HG03439 (cell line): ENCODE results near the gene UBTF.

Source experiments
- ATAC-seq: cut with Tn5 transposase; IDR thresholded peaks from one replicate; pipeline ENCODE4 v1.9.1; 2021; ENCODE audit warnings: mild to moderate bottlenecking, moderate library complexity; ENCODE audit not compliant: unreplicated experiment

Gene UBTF

DNA sequence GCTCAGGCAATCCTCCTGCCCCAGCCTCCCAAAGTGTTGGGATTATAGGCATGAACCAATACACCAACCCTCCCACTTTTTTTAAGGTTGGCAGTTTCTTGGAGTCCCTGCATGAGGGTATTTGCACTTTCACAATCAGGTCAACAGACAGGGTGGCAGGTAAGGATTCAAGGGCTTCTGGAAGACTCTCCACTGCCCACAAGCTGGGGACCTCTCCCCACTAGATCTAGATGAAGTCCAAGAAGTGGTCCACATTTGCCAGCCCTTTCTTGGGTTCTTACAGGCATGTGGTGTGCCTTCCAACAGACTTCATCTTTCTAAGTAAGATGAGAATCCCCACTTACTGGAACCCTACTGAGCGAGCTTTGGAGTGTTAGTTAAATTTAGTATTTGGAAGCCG, 45.0 kb downstream of the UBTF start:
- ATAC-seq = no peak

DNA sequence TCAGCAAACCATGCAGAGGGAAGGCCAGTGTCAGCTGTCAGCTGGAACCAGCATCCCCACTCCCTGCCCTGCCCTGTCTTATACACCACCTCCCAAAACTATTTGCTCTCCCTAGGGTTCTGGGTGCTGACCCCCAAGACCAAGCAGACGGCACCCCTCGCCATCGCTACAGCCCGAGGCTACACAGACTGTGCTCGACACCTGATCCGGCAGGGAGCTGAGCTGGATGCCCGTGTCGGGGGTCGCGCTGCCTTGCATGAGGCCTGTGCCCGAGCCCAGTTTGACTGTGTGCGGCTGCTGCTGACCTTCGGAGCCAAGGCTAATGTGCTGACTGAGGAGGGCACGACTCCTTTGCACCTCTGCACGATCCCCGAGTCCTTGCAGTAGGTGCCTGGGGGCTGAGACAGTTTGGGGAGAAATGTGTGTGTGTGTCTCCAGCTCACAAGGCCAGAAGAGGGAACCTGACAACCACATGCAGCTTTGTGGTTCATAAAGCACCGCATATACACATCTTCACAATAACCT, 47.5 kb downstream of the UBTF start:
- ATAC-seq = no peak

DNA sequence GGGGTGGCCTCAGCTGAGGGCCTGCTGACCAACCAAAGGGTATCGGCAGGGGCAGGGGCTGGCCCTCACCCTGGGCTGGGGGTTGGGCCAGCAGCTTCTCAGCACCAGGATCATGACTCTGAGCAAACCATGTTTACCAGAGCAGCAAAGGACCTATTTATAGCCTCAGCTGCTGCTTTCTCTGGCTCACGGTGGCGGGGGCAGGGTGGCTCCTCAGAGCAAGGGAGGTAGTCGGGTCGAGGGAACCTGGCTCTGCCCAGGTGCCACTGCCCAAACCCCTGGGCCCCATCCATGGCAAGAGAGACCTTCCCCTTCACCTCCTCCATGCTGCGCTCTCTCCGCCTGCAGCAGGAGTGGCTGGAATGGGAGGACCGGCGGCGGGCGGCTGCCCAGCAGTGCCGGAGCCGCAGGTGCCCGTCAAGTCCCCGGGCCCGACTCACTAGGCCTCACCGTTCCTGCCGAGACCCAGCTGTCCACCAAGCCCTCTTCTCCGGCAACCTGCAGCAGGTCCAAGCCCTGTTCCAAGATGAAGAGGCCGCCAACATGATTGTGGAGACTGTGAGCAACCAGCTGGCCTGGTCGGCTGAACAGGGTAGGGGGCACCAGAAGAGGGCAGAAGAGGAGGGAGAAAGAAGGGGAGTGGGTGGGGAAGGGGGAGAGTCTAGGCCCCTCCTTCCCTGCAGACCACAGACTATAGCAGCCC, 48.8 kb downstream of the UBTF start, which contains the start of gene ASB16:
Gene ASB16, plus strand, starts transcription at position 206 of the 703 bp plus-strand sequence. Its CDS starts 86 bp downstream, at position 292.
- ATAC-seq = no peak

DNA sequence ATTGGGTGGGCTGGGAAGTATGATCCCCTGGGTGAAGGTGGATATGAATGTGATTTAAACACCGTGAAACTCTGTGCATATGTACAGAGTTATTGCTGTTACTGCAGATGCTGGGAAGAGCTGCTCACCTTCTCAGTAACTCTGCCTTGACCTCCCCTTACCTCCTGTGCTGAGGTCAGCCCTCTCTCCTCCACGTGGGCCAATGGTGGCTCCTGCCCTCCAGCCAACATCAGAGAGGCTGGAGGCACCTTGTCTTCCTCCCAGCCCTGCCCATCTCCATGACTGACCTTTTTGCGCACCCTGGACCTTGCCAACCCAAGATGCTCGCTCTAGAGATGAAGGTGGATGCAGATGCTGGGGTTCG, 49.4 kb downstream of the UBTF start:
- no peak for ATAC-seq

DNA sequence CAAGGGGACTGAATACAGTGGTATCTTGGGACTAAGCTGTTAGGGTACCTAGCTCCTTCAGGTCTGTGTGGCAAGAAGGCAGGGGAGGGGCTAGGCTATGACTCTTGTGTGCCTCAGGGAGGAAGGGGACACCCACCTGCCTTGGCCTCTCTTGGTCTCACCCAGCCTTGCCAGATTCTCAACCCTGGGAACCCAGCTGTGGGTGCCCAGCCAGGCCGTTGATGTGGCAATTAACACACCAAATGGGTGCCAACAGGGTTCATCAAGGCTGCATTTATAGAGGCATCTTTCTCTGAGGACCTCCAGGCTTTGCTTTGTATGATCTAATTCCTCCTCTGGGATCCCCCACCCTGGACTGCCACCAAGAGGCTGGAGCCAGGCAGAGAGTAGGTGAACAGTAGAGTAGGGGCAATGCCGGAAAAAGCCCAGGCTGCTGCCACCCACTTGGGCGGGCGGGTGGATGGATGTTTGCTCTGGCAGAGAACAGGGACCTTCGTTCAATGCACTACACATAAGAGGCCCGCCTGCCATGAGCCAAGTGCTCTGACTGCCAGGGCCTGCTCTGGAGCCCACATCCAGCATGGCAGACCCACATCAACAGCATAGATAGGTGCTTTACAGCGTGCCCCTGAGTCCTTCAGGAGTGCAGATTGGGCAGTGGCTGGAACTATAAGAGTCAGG, 52.2 kb downstream of the UBTF start:
- ATAC-seq = no peak

DNA sequence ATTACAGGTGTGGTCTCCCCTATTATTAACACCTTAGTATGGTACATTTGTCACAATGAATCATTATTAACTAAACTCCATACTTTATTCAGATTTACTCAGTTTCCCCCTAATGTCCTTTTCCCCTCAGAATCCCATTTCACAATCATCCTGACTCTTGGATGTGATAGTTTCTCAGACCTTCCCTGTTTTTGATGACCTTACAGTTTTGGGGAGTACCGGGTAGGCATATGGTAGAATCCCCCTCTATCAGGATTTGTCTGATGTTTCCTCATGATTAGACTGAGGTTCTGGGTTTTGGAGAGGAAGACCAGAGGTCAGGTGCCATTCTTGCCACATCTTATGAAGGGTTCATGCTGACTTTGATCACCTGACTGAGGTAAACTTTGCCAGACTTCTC, 55.0 kb downstream of the UBTF start:
- no peak for ATAC-seq

DNA sequence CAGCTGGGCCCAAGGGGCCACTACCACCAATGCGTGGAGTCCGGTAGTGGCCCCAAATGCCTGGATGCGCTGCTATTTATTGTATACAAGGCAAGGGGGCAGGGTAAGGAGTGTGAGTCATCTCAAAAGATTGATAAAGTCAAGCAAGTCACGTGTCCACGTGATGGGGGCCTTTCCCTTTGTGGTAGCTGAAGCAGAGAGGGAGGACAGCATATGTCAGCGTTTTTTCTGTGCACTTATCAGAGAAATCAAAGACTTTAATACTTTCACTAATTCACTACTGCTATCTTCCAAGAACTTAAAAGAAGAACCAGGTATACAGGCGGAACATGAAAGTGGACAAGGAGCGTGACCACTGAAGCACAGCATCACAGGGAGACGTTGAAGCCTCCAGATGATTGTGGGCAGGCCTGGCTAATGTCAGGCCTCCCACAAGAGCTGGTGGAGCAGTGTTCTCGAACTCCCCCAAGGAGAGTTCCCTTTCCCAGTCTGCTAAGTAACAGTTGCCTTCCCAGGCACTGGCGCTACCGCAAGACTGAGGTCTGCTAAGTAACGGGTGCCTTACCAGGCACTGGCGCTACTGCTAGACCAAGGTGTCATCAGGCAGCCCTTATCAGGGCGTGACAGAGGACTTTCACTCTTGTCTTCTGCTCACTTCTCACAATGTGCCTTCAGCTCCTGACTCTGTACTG, 59.8 kb downstream of the UBTF start:
- ATAC-seq = no peak

DNA sequence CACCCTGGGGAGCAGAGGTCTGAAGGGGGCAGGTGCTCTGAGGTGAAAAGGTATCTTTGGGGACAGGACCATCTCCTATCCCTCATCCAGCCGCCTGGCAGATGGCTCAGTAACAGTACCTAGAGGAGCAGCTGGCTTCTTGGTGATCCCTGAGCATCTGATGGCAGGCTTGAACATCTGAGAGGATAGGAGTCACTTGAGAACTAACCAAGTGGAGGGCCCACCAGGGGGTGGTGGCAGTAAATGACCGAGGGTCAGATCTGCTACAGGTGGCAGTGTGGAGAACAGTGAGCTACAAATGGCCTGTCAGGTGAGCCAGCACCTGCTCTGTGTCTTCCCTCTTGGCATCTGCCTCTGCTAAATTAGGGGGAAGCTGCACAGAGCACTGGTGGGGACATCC, 64.0 kb downstream of the UBTF start:
- no peak for ATAC-seq
